GM23338 (cell line): Measurements from ENCODE around the gene CLSTN2. TPM values are rescaled to one million over a fixed set of nuclear protein-coding genes. Genes with fewer than 3 reads are reported as not detected.

Experiments used
- ATAC-seq: fragments of 200-7000 bp; cut with Tn5 transposase; 3 replicates; pipeline ENCODE4 v1.9.1; 2020
- DNase-seq: peaks from one replicate; pipeline ENCODE4 v3.0.0-alpha.2; 2015; ENCODE audit warnings: low spot score
- H2AFZ ChIP-seq: fragments of 200-600 bp; sonication (generic); 2 replicates; pipeline ENCODE4 v1.8.0; 2016; ENCODE audit warnings: antibody characterized with exemption, mild to moderate bottlenecking, moderate library complexity
- H3F3A ChIP-seq: fragments of 200-600 bp; sonication (generic); replicated peaks from 2 replicates; pipeline ENCODE4 v1.8.0; 2017; ENCODE audit warnings: antibody characterized with exemption, mixed run types, low read depth
- H3K27ac ChIP-seq: fragments of 200-600 bp; sonication (generic); 2 replicates; pipeline ENCODE4 v1.6.1; 2016; ENCODE audit warnings: low read depth
- H3K27me3 ChIP-seq: fragments of 200-600 bp; sonication (generic); 2 replicates; pipeline ENCODE4 v1.8.0; 2016; ENCODE audit warnings: mild to moderate bottlenecking, mixed run types, moderate library complexity; ENCODE audit not compliant: insufficient read depth
- H3K36me3 ChIP-seq: fragments of 200-600 bp; sonication (generic); 2 replicates; pipeline ENCODE4 v1.8.0; 2016; ENCODE audit warnings: mild to moderate bottlenecking; ENCODE audit not compliant: insufficient read depth
- H3K4me1 ChIP-seq: fragments of 200-600 bp; sonication (generic); 2 replicates; pipeline ENCODE4 v1.8.0; 2016; ENCODE audit warnings: mild to moderate bottlenecking, moderate library complexity; ENCODE audit not compliant: insufficient read depth
- H3K4me2 ChIP-seq: fragments of 200-600 bp; sonication (generic); 2 replicates; pipeline ENCODE4 v1.7.1; 2017; ENCODE audit warnings: mixed run types
- H3K4me3 ChIP-seq: fragments of 200-600 bp; sonication (generic); 2 replicates; pipeline ENCODE4 v1.6.1; 2016; ENCODE audit warnings: mixed run types
- H3K79me2 ChIP-seq: fragments of 200-600 bp; sonication (generic); replicated peaks from 2 replicates; pipeline ENCODE4 v1.8.0; 2017; ENCODE audit warnings: mild to moderate bottlenecking; ENCODE audit not compliant: insufficient read depth
- H3K9me2 ChIP-seq: fragments of 200-600 bp; sonication (generic); 2 replicates; pipeline ENCODE4 v1.8.0; 2017; ENCODE audit not compliant: insufficient read depth
- H4K20me1 ChIP-seq: fragments of 200-600 bp; sonication (generic); replicated peaks from 2 replicates; pipeline ENCODE4 v1.8.0; 2017; ENCODE audit warnings: mild to moderate bottlenecking; ENCODE audit not compliant: insufficient read depth
- H3K27ac Mint-ChIP-seq: 2 replicates; pipeline ENCODE4 v1.8.0; 2020; ENCODE audit warnings: inconsistent platforms, mild to moderate bottlenecking, moderate library complexity, mixed read lengths
- H3K27me3 Mint-ChIP-seq: 3 replicates; pipeline ENCODE4 v1.8.0; 2022; ENCODE audit warnings: low read depth, mild to moderate bottlenecking, moderate library complexity, mixed read lengths, inconsistent platforms; ENCODE audit not compliant: insufficient read depth, poor library complexity
- H3K36me3 Mint-ChIP-seq: 3 replicates; pipeline ENCODE4 v1.8.0; 2021; ENCODE audit warnings: low read depth, mild to moderate bottlenecking, inconsistent platforms, moderate library complexity, mixed read lengths
- H3K4me1 Mint-ChIP-seq: 3 replicates; pipeline ENCODE4 v1.8.0; 2020; ENCODE audit warnings: mild to moderate bottlenecking, inconsistent platforms, mixed read lengths
- H3K4me3 Mint-ChIP-seq: 3 replicates; pipeline ENCODE4 v1.8.0; 2021; ENCODE audit warnings: moderate library complexity, mild to moderate bottlenecking, inconsistent platforms, mixed read lengths
- H3K9me3 Mint-ChIP-seq: 3 replicates; pipeline ENCODE4 v1.8.0; 2020; ENCODE audit warnings: moderate library complexity, mild to moderate bottlenecking, inconsistent platforms, mixed read lengths
- CREB1 ChIP-seq: fragments of 250-450 bp; sonication (Bioruptor Pico); IDR thresholded peaks from 2 replicates; pipeline ENCODE4 v1.5.0; 2020; ENCODE audit warnings: low read depth, mild to moderate bottlenecking, moderate library complexity
- CTCF ChIP-seq, 2 experiments: fragments of 200-600 bp in 1 of 2; sonication (generic) in 1 of 2; conservative IDR thresholded peaks; 2 replicates each; pipeline versions ENCODE4 v1.5.1 to v1.6.1; 2016 to 2017; ENCODE audit warnings: antibody characterized with exemption in 2 of 2, low read depth in 2 of 2, mild to moderate bottlenecking in 2 of 2, moderate library complexity in 1 of 2
- EZH2phosphoT487 ChIP-seq: fragments of 200-600 bp; sonication (generic); IDR thresholded peaks from one replicate; pipeline ENCODE4 v1.8.1; 2018; ENCODE audit warnings: antibody characterized with exemption; ENCODE audit not compliant: unreplicated experiment
- JUNB ChIP-seq: IDR thresholded peaks from one replicate; pipeline ENCODE4 v1.6.1; 2016; ENCODE audit warnings: antibody characterized with exemption; ENCODE audit not compliant: unreplicated experiment
- NANOG ChIP-seq: IDR thresholded peaks from 2 replicates; pipeline ENCODE4 v1.6.1; 2016; ENCODE audit warnings: antibody characterized with exemption, borderline replicate concordance
- POLR2AphosphoS5 ChIP-seq: IDR thresholded peaks from 2 replicates; pipeline ENCODE4 v1.6.1; 2016; ENCODE audit warnings: antibody characterized with exemption, low read depth
- REST ChIP-seq: IDR thresholded peaks from one replicate; pipeline ENCODE4 v1.6.1; 2018; ENCODE audit warnings: antibody characterized with exemption; ENCODE audit not compliant: unreplicated experiment
- STAT1 ChIP-seq: IDR thresholded peaks from one replicate; pipeline ENCODE4 v1.6.1; 2016; ENCODE audit warnings: antibody characterized with exemption; ENCODE audit not compliant: unreplicated experiment
- ZNF114 ChIP-seq: fragments of 250-450 bp; sonication (Bioruptor Pico); IDR thresholded peaks from 2 replicates; pipeline ENCODE4 v1.5.0; 2020; ENCODE audit warnings: mild to moderate bottlenecking, moderate library complexity
- ZNF331 ChIP-seq: fragments of 250-450 bp; sonication (Bioruptor Pico); IDR thresholded peaks from 2 replicates; pipeline ENCODE4 v1.5.0; 2020; ENCODE audit warnings: low read depth, mild to moderate bottlenecking, moderate library complexity
- ZNF462 ChIP-seq: fragments of 250-450 bp; sonication (Bioruptor Pico); IDR thresholded peaks from 2 replicates; pipeline ENCODE4 v1.5.0; 2020; ENCODE audit warnings: mild to moderate bottlenecking, moderate library complexity
- polyA plus RNA-seq: library from polyadenylated mRNA; unstranded; fragments of >200 nt; fragmentation: Nextera tagmentation; extraction: Ambion mirVana; gene quantifications from 2 replicates; pipeline ENCODE4 v1.2.1, GENCODE V29; 2016
- total RNA-seq: library from RNA; depleted of rRNA; stranded (reverse); fragments of >200 nt; shearing (Covaris generic); gene quantifications from 2 replicates; pipeline ENCODE4 v1.2.3, GENCODE V29; 2014

CLSTN2 gene
- total and polyA plus RNA-seq, 2 experiments from 2014 or later: 0.11 to 0.83 TPM

GRCh38 chr3:140602781-140603180 lies 667.8 kb downstream of the CLSTN2 start (continued):
- no peak for TF ChIP-seq REST
- no peak for TF ChIP-seq JUNB

- no peaks in the 10 kb centered on the region for H3K27me3 Mint-ChIP-seq
- DNase-seq (no peak), ATAC-seq (no peak)
- peaks cover 7% of the 10 kb centered on the region; the same call in 2 of the 3 replicates for H3K4me1 Mint-ChIP-seq
- Histone ChIP-seq H3K36me3 (no peaks in the 10 kb centered on the region), H3K4me2 (no peak overlapping the region), H3F3A (no peaks in the 10 kb centered on the region), H3K27me3 (no peaks in the 10 kb centered on the region), H3K9me2 (peaks cover 4% of the 10 kb centered on the region; the same call in 1 of the 2 replicates), H3K4me3 (no peak overlapping the region), H4K20me1 (no peaks in the 10 kb centered on the region), H3K79me2 (no peaks in the 10 kb centered on the region), H3K4me1 (peaks cover 4% of the 10 kb centered on the region; the same call in 1 of the 2 replicates), H2AFZ (no peak overlapping the region), H3K27ac (no peak overlapping the region)
- no peak overlapping the region for H3K27ac Mint-ChIP-seq
- no peaks in the 10 kb centered on the region for H3K36me3 Mint-ChIP-seq
- no peaks in the 10 kb centered on the region for H3K9me3 Mint-ChIP-seq
- H3K4me3 Mint-ChIP-seq: no peak overlapping the region
- no peak for TF ChIP-seq CTCF (conservative IDR thresholded peaks at IDR 0.05; ENCODE audit: low read depth in 2 of 2)
- no peak for TF ChIP-seq REST
- no peak for TF ChIP-seq EZH2phosphoT487
- TF ChIP-seq ZNF331 (CRISPR knock-in tag): no peak
- TF ChIP-seq NANOG: no peak
- no peak for TF ChIP-seq POLR2AphosphoS5
- no peak for TF ChIP-seq STAT1
- TF ChIP-seq ZNF462 (CRISPR knock-in tag): no peak
- no peak for TF ChIP-seq CREB1
- no peak for TF ChIP-seq ZNF114
These were observed 668.8 kb downstream of the CLSTN2 start for GRCh38 chr3:140603766-140604165.
